Cerebellar cortex (tissue), 1 donor: ENCODE results near the gene DLK2.

Experiments used
- DNase-seq: peaks from one replicate; pipeline ENCODE4 v3.0.0-alpha.2; 2015; ENCODE audit warnings: low spot score

Gene DLK2

DNA sequence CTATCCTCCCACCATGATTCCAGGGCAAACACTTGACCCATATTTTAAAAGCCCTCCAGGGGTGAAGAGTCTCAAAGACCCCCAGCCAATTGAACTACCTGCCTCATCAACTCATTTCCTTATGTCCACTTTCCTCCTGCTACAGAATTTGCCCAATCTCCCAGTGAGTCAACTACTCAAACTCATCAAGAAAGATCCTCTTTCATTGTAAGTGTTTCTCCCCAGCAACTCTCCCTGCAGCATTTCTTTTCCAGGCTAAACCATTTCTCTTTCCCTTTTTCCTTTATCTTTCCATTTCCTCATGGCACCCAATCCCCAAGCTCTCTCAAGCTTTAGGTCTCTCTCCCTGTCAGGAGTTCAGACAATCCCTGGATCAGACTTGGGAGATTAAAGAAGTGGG, 1.5 kb downstream of the DLK2 start:
- DNase-seq = no peak

DNA sequence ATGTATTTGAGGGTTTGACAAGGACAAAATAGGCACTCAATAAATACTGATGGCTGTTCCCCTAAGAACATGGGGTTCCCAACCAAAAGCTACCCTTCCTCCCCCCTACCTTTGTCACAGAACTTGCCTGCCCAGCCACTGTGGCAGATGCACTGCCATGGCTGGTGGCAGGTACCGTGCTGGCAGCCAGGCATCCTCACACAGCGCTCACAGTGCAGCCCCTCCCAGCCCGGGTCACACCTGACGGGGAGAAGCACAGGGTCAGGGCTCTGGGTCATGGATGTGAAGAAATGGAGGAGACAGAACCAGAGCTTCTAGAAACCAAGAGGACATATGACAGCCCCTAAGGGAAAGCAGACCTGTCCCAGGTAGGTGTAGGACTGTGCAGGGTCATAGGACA, 2.5 kb downstream of the DLK2 start:
- no peak for DNase-seq

DNA sequence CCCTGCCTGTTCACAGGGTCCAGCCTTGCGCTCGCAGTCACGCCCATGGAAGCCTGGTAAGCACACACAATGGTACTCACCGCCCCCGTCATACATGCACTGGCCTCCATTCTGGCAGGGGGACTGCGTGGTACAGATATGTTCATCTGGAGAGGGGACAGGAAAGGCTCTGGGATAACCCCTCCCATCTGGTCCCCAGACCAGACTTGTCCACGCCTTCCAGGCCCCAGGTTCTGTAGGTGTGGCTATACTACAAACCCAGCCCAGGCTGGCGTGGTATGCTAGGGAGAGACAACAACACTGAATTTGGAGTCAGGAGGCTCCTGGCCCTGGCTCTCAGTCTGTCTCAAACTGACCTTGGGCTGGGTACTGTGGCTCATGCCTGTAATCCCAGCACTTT, 3.4 kb downstream of the DLK2 start:
- DNase-seq = no peak

GRCh38 chr6:43451348-43451747, 4.0 kb downstream of the DLK2 start:
- DNase-seq = no peak

DNA sequence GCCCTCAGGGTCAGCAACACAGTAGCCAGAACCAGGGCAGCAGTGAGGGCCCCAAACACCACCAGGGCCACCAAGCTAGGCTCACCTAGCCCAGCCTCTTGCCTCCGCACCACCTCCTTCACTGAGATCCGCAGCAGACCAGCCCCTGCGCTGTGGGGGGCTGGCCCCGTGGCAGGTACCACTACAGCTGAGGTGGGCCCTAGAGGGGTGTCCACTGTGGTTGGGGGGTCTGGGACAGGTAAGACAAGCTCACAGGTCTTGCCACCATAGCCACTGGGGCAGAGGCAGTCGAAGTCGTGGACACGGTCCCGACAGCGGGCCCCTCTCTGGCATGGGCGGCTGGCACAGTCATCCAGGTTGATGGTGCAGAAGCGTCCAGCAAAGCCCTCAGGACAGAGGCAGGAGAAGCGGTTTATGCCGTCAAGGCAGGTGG, 4.6 kb downstream of the DLK2 start:
- DNase-seq = no peak

GRCh38 chr6:43448916-43449315, 6.4 kb downstream of the DLK2 start:
- DNase-seq = no peak

DNA sequence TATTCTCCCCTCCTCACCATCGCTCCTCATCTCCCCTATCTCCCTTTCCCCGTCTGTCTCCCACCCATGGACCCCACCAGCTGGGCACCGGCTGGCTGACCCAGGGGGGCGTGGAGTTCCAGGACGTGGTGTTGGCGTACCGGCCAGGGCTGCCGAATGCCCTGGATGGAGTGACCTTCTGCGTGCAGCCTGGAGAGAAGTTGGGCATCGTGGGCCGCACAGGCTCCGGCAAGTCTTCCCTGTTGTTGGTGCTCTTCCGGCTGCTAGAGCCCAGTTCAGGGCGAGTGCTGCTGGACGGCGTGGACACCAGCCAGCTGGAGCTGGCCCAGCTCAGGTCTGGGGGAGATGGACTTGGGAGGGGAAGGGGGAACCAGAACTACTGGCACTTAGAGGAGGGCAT, 7.7 kb downstream of the DLK2 start:
- DNase-seq = no peak

GRCh38 chr6:43445576-43445975, 9.8 kb downstream of the DLK2 start:
- no peak for DNase-seq

GRCh38 chr6:43444582-43444981, 10.8 kb downstream of the DLK2 start:
- no peak for DNase-seq

DNA sequence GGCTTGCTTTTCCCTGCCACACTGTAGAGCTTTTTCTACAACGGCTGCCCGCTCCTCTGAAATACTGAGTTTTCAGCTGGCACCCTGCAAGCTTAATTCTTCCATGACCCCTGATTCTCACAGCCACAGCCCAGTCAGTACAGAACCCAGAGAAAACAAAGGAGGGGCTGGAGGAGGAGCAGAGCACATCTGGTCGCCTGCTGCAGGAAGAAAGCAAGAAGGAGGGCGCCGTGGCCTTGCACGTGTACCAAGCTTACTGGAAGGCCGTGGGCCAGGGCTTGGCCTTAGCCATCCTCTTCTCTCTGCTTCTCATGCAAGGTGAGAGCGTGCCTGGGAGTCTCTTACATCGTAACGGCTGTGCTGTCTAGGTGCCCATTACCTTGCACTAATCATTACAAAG, 11.3 kb downstream of the DLK2 start:
- no peak for DNase-seq

- no peak for DNase-seq
Measured at GRCh38 chr6:43442935-43443334, 12.4 kb downstream of the DLK2 start.

DNA sequence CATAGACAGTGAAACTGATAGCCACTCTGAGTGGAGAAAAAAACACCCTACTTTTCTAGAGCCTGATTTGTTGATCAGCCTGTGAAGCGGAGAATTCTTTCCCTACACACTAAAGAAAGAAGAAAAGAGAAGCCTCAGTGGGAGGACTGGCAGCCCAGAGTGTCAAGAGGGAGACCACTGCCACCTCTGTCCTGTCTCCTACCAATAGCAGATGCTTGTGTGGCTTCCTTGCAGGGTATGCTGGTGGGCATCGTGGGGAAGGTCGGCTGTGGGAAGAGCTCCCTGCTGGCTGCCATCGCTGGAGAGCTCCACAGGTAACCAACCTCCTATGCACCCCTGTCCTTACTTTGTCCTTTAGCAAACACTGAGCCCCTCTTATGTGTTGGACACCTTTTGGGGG, 17.6 kb downstream of the DLK2 start:
- DNase-seq = no peak

- DNase-seq = no peak
Measured at GRCh38 chr6:43436577-43437282, 18.6 kb downstream of the DLK2 start.

GRCh38 chr6:43435682-43436437, 19.5 kb downstream of the DLK2 start:
- DNase-seq = no peak

DNA sequence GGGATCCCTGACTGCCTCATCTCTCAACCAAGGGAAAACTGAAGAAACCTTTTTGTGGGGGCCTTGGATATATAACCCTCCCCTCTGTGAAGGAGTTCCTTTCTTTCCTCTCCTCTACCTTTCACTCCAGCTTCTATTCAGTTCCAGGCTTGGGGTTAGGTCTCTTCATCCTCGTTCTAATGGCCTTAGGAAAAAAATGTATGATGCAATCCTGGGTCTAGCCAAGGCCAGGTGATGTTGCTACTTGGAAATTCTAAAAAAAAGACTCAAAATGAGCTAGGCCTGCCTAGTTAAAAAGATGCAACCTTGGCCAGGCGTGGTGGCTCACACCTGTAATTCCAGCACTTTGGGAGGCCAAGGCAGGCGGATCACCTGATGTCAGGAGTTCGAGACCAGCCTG, 20.4 kb downstream of the DLK2 start:
- no peak for DNase-seq

DNA sequence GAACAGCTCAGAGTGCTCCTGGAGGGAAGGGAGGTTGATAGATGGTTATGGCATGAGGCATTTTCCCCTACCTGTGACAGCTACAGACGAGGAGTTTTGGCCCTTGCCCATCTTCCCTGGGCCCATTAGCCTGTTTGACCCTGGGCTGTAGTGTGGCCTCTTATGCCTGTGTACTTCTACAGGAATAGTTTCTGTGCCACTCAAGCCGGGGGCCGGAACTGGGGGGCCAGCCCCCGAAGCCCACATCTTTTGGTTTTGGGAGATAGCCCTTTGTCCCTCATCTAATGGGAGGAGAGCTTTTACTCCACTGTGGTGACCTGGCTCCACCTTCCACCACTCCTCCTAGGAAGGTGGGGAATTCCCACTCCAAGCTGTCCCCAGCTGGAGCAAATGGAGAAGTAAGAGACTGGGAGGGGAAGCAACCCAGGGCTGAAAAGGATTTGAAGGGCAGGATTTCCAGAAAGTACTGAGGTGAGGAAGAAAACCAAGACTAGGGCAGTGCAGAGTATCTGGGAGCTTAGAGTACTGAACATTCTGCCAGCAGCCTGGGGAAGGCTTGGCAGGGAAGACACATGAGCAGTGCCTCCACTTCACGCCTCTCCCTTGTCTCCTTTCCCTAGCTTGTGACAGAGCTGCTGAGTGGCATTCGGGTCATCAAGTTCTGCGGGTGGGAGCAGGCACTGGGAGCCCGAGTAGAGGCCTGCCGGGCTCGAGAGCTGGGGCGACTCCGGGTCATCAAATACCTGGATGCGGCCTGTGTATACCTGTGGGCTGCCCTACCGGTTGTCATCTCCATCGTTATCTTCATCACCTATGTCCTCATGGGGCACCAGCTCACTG, 21.1 kb downstream of the DLK2 start:
- no peak for DNase-seq

- DNase-seq = no peak
Measured at GRCh38 chr6:43433148-43433547, 22.2 kb downstream of the DLK2 start.

- no peak for DNase-seq
Measured at GRCh38 chr6:43432009-43432945, 23.1 kb downstream of the DLK2 start.

- no peak for DNase-seq
Measured at GRCh38 chr6:43428874-43429273, 26.5 kb downstream of the DLK2 start.

GRCh38 chr6:43428112-43428570, 27.2 kb downstream of the DLK2 start:
- DNase-seq = peak; percentile 42

- peak; percentile 96 for DNase-seq
Measured at GRCh38 chr6:43427406-43428111, 27.8 kb downstream of the DLK2 start, which contains the start of gene ABCC10. Gene ABCC10, plus strand, starts transcription at chr6:43427541. Its CDS starts 438 bp downstream, at chr6:43427979.
